IPS-15b (cell line): ENCODE measurements around the gene CD69.
"Not testable (repeated sequence)": the region's sequence is repeated elsewhere in the genome, so short reads cannot be mapped to it uniquely, and the experiment has no call there.

Experiments
- H3K27me3 ChIP-seq: one replicate; pipeline ENCODE4 v1.6.1; 2013; ENCODE audit warnings: low read length; ENCODE audit not compliant: control insufficient read depth, insufficient read depth
- H3K36me3 ChIP-seq: one replicate; pipeline ENCODE4 v1.6.1; 2013; ENCODE audit warnings: low read length; ENCODE audit not compliant: control insufficient read depth, insufficient read depth
- H3K4me1 ChIP-seq: one replicate; pipeline ENCODE4 v1.6.1; 2013; ENCODE audit warnings: mild to moderate bottlenecking, low read length; ENCODE audit not compliant: control insufficient read depth, insufficient read depth
- H3K4me3 ChIP-seq: one replicate; pipeline ENCODE4 v1.5.1; 2013; ENCODE audit warnings: low read depth, low read length
- H3K9ac ChIP-seq: one replicate; pipeline ENCODE4 v1.6.1; 2013; ENCODE audit warnings: low read depth, mild to moderate bottlenecking, low read length
- H3K9me3 ChIP-seq: one replicate; pipeline ENCODE4 v1.6.1; 2013; ENCODE audit warnings: mild to moderate bottlenecking, low read length; ENCODE audit not compliant: control insufficient read depth, insufficient read depth

The CD69 gene

GRCh38 chr12:9729082-9729481 is 31.6 kb downstream of the CD69 start:
- Histone ChIP-seq H3K36me3 (no peaks in the 10 kb centered on the region), H3K4me1 (no peaks in the 10 kb centered on the region), H3K9me3 (no peaks in the 10 kb centered on the region), H3K9ac (no peak overlapping the region), H3K4me3 (no peak overlapping the region), H3K27me3 (no peaks in the 10 kb centered on the region)

GRCh38 chr12:9727813-9728212 is 32.9 kb downstream of the CD69 start:
- Histone ChIP-seq H3K4me3 (no peak overlapping the region), H3K36me3 (no peaks in the 10 kb centered on the region), H3K9ac (no peak overlapping the region), H3K9me3 (no peaks in the 10 kb centered on the region), H3K4me1 (no peaks in the 10 kb centered on the region), H3K27me3 (no peaks in the 10 kb centered on the region)

- Histone ChIP-seq H3K4me1 (no peaks in the 10 kb centered on the region), H3K4me3 (no peak overlapping the region), H3K9ac (no peak overlapping the region), H3K9me3 (no peaks in the 10 kb centered on the region), H3K27me3 (no peaks in the 10 kb centered on the region), H3K36me3 (no peaks in the 10 kb centered on the region)
These were observed 35.4 kb downstream of the CD69 start for GRCh38 chr12:9725213-9725870.

GRCh38 chr12:9724023-9724422 is 36.7 kb downstream of the CD69 start:
- Histone ChIP-seq H3K9ac (no peak overlapping the region), H3K4me3 (no peak overlapping the region)

GRCh38 chr12:9721394-9722092 is 39.2 kb downstream of the CD69 start:
- no peaks in the 10 kb centered on the region for H3K9me3 ChIP-seq
- no peak overlapping the region for H3K4me3 ChIP-seq
- no peak overlapping the region for H3K9ac ChIP-seq
- no peaks in the 10 kb centered on the region for H3K4me1 ChIP-seq
- H3K27me3 ChIP-seq: no peaks in the 10 kb centered on the region
- H3K36me3 ChIP-seq: no peaks in the 10 kb centered on the region

More at GRCh38 chr12:9724023-9724422, 36.7 kb downstream of the CD69 start:
- no peaks in the 10 kb centered on the region for H3K36me3 ChIP-seq
- H3K27me3 ChIP-seq: no peaks in the 10 kb centered on the region
- no peaks in the 10 kb centered on the region for H3K4me1 ChIP-seq
- no peaks in the 10 kb centered on the region for H3K9me3 ChIP-seq

GRCh38 chr12:9719790-9720189 is 40.9 kb downstream of the CD69 start:
- H3K27me3 ChIP-seq: no peaks in the 10 kb centered on the region
- H3K4me1 ChIP-seq: no peaks in the 10 kb centered on the region
- no peak overlapping the region for H3K9ac ChIP-seq
- H3K4me3 ChIP-seq: no peak overlapping the region
- no peaks in the 10 kb centered on the region for H3K36me3 ChIP-seq
- H3K9me3 ChIP-seq: no peaks in the 10 kb centered on the region

- Histone ChIP-seq H3K36me3 (no peaks in the 10 kb centered on the region), H3K9ac (no peak overlapping the region), H3K4me3 (no peak overlapping the region), H3K9me3 (no peaks in the 10 kb centered on the region), H3K27me3 (no peaks in the 10 kb centered on the region), H3K4me1 (no peaks in the 10 kb centered on the region)
These were observed 41.7 kb downstream of the CD69 start for GRCh38 chr12:9718968-9719367.

- Histone ChIP-seq H3K27me3 (no peaks in the 10 kb centered on the region), H3K36me3 (no peaks in the 10 kb centered on the region), H3K4me3 (no peak overlapping the region), H3K9me3 (no peaks in the 10 kb centered on the region), H3K4me1 (no peaks in the 10 kb centered on the region), H3K9ac (no peak overlapping the region)
These were observed 43.4 kb downstream of the CD69 start for GRCh38 chr12:9717070-9717925.

- not testable (repeated sequence) for H3K27me3 ChIP-seq, H3K4me3 ChIP-seq, H3K9ac ChIP-seq, H3K4me1 ChIP-seq, H3K9me3 ChIP-seq, H3K36me3 ChIP-seq
These were observed 47.6 kb downstream of the CD69 start for GRCh38 chr12:9713032-9713558.

GRCh38 chr12:9711664-9712063 is 49.0 kb downstream of the CD69 start:
- Histone ChIP-seq H3K36me3 (no peaks in the 10 kb centered on the region), H3K9ac (no peak overlapping the region), H3K4me1 (no peaks in the 10 kb centered on the region), H3K27me3 (no peaks in the 10 kb centered on the region), H3K4me3 (no peak overlapping the region), H3K9me3 (no peaks in the 10 kb centered on the region)

- Histone ChIP-seq H3K36me3 (no peaks in the 10 kb centered on the region), H3K27me3 (no peaks in the 10 kb centered on the region), H3K4me1 (no peaks in the 10 kb centered on the region), H3K9me3 (no peaks in the 10 kb centered on the region), H3K9ac (no peak overlapping the region), H3K4me3 (no peak overlapping the region)
These were observed 49.9 kb downstream of the CD69 start for GRCh38 chr12:9710584-9711375.
